Activated T-cell treated with anti-CD3 and anti-CD28 coated beads for 24 hours (primary cell): Measurements from ENCODE around the gene AXIN2.
A peak's percentile ranks its signal among the peaks of the same experiment; 100 is the strongest.

Experiments used
- DNase-seq: peaks from one replicate; pipeline ENCODE4 v3.0.0-alpha.2; 2020; ENCODE audit warnings: low read depth

AXIN2 gene

DNA sequence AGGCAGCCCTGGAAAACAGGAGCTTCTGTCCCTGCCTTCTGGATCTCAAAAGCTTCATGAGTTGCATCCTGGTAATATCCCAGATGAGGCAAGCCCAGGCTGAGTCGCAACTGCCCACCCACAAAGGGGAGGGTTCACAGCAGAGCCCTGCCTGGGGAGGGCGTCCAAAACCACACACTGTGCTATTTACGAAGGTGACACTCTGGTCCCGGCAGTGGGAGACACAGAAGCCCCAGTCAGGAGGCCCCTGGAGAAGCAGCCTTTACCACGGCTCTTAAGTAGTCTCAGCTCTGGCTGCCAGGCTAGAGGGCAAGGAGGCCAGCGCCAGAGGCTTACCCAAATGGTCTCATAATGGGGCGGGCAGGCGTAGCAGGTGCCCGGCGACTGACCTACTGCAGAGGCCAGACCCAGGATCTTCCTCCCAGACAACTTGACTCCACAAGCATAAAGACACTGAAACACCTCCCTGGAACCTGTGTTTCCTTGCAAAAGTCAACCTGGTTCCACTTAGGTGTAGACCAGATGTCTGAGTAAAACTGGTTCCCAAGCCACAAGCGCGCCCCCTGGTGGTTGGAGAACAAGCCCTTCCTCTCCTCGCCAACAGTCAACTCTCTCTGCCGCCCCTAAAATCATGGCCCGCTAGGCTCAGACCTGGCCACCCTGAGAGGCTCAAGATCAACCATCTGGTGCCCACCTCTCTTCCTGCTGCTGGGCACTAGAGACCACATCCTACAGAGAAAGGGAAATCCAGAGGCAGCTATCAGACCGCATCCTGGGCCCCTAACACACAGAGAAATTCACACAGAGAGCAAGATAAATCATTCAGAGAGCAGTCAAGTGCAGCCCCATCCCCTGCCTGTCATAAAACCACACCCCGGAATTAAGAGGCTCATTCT, 5.2 kb downstream of the AXIN2 start:
- peak; percentile 82 for DNase-seq

DNA sequence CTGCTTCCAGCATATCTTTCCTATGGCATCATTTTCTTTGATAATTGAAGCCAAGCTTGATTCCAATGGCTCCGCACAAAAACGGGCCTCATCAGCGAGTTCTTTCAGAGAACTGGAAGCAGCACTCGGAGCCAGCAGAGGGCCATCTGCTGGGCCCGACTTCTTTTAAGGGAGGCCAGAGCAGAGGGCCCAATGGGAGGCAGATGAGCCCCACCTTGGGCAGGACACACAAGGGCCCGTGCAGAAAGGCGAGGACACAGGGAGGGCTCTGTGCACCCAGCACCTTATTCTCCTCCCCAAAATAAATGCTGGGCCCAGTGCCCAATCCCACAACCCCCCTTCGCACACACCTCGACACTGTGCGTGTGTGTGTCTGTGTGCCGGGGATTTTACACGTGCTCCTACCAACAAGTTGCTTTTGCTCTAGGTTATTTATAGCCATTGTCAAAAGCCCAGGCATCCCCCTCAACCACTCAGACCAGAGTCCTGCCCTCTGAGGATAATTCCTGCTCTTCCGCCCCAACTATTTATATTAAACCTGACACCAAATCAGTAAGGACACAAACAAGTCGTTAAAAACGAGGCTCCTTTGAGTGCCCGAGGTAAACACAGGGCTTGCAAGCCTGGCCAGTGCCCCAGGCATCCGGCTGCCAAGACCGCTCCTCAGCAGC, 6.8 kb downstream of the AXIN2 start:
- DNase-seq: no peak

DNA sequence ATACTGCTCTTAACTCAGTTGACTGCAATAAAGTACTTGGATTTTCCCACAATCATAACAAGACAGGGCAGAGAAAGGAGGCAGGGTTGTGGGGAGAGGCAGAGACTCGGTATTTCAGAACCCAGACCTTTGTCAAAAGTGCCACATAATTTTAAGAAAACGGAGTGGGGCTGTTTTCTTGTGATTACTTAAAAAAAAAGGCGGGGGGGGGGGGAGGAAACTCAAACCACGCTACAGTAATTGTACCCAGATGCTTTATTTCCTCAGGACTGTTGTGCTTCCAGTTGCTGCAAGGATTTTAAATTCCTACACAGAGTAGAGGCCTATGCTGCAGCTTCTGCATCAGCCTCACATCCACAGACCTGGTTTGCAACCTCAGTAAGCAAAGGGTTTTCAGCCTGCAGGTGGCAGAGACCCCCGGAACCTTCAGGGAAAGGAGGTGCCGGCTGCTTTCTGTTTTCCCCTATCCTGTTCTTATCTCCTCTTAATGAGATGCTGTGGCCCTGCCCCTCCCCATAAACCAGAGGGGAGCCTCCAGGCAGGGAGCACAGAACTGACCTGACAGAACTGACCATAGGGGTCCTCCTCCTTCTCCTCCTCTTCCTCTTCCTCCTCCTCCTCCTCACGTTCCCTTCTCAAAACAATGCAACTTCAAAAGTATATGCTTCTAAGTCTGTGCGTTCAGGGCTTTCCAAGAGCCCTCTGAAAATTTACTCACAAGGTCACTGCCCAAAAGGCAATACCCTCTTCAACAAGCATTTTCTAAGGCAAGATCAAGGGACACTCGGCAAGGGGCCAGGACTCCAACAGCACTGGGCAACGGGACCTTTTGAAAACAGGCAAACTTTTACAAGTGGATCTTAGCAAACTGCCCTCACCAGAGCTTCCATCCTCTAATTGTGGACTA, 7.5 kb downstream of the AXIN2 start:
- no peak for DNase-seq

DNA sequence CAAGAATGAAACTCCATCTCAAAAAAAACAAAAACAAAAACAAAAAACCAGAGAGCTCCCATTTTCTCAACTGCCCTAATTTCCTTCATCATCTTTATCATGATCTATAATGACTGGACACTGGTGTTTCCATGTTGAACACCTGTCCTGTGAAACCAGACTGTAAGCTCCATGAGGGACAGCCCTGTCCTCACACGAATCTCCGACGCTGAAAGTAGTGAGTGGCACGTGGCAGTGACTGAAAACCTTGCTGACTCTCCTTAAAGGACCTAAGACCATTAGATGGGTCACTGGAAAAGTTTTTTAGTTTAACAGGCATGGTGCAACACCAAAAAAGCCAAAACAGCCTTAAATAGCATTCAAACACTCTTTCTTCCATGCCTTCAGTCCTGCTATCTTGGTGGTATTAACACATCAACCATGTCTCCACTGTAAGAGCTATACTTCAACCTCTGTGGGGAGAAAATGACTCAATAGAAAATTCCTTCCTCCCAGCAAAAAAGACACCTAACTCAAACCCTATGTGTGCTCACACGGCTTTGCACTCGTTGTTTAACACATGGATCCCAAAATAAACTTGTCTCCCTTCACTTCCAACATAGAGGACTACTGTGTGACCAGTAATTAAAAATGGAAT, 8.3 kb downstream of the AXIN2 start:
- no peak for DNase-seq

DNA sequence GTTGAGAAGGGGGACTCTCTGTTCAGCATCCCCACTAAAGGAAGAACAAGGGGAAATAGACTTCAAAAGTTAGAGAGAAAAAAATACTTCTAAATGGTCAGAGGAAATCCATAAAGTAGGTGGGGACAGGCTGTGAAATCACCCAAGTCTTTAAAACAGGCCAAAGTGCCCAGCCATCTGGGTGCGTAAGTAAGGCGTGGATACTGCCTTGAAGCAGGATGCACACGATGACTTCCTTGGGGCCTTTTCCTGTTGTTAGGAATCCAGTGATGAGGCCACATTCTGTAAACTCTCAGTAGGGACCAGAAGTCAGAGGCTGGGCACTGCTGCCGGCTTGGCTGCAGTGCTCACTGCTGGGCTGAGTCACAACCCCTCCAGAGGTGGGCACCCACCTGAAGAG, 9.2 kb downstream of the AXIN2 start:
- no peak for DNase-seq

DNA sequence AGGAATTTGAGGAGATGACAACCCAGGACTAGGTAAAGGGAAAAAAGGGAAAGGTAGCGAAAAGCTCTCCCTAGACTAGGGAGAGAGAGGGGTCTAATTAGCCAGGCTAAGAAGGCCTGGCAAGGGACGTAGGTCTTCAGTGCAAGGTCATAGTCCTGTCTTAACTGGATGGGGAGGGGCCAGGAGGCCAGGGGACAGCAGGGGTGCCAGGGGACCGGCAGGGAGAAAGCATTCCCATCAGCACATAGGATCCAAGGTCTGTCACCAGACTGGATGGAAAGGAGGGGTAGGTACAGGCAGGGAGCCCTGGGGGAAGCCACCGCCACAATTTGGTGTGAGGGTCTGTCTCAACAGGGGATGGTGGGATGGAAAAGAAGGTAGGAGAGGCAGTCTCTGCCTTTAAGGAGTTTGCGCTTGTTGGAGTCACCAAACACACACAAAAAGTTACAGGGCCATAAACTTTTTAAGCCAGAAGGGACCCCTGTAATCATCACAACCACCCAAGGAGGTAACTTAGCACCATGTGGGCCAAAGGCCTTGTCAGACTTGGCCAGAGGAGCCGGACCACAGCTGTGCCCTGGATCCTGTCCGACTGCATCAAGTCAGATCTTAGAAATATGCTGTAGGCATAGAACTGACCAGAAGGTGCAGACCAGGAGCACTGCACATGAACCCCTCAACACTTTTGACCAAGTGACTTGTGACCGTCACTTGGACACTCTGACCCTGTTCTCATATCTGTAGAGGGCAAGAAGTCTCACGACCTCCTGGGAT, 10.0 kb downstream of the AXIN2 start:
- no peak for DNase-seq

DNA sequence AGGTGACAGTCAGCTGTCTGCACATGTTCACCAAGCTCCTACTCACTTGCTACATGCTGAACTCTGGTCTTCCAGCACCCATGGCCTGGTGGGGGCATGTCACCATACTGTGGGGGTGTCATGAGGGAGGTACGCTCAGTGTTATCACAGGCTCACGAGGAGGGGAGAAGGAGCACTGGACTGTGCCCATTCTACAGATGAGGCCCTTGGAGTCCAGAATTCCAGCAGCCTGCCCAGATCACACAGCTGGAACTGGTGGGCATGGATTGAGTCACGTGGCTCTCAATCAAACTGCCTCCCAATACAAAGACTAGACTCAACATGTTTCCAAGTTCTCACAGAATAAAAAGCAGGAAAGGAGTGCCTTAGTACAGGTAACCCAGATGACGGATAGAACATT, 10.7 kb downstream of the AXIN2 start:
- no peak for DNase-seq

DNA sequence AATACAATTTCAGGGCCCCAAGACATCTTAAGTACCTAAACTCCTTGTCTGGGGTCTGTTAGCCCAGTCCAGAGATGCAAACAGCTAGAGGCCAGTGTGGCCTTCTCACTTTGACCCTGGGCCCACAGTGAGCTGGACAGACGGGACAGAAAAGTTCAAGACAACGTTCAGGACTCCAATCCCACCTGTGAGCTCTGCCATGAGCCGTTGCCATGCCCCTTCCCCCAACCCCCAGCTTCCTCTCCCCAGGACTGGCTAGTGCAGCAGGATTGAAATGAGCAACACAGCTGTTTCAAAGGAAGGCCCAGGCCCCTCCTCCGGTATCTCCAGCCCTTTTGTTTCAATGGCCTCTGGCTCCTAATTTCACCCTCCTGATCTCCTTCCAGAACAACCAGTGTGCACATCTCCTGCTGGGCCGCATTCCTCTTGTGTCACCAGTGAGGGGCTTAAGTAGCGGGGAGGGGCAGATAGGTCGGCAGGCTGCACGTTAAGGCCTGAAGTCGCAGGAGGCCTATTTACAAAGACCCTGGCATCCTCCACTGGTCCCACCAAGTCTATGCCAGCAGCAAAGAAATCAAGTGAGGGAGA, 11.3 kb downstream of the AXIN2 start:
- DNase-seq: no peak

DNA sequence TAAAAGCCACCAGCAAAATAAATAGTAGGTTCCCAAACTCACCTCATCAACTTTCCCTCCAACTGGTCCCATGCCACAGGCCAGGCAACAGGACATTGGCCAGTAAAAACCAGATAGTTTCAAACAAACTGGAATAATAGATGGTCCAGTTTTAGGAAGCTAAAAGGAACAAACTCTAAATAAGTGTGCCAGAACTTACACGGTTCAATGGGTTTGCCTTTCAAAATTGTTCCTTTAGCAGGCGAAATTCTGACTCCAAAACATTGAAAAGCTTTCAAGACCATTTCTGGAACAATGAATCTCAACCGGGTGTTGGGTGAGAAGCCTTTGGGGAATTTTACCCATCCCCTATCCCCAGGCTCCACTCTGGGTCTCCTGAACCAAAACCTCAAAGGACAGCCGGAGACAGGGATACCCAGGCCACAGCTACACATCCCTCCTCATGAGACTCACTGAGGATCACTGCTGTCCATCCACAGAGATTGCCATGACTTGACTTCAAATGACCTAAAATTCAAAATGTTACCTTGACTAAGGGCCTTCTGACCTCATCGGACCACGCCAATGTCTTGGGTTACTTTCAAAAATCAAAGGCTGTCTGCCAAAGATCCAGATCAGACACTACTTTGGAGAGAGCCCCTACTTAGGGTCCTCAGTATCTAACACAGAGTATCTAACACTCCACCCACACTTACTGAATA, 13.0 kb downstream of the AXIN2 start:
- DNase-seq: no peak

DNA sequence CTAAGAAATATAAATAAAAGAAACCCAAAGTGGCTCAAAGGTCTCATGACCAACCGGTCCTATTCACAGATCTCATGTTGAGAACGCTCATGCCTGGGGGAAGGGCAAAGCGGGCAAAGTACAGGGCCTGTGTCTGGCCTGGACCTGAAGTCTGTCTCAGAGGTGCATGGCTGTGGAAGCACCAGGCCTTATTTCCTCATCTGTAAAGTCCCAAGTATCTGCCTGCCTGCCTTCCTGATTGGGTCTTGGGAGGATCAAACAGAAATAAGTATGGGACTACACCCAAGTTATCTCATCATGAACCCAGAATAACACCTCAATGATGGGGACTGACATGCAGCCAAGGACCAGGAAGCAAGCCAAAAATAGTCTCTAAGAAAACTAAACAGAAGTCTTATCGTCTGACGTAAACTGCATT, 14.2 kb downstream of the AXIN2 start:
- DNase-seq: no peak

DNA sequence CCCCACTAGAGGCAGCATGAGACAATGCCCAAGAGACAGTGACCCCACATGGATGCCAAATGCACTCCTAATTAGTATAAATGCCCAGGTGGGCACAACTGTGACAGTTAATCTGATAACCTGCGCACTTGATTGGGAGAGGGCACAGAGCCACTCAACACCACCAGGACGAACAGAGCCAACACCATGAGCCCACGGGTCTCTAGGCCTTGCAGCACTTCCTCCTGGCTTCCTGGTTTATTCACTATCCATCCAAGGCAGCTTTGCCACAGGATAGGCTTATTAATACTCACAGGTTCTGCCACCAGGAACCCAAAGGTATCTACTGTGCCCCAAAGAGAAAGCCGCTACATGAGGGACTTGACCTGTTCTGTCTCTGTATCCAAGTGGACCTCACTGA, 14.9 kb downstream of the AXIN2 start:
- no peak for DNase-seq

DNA sequence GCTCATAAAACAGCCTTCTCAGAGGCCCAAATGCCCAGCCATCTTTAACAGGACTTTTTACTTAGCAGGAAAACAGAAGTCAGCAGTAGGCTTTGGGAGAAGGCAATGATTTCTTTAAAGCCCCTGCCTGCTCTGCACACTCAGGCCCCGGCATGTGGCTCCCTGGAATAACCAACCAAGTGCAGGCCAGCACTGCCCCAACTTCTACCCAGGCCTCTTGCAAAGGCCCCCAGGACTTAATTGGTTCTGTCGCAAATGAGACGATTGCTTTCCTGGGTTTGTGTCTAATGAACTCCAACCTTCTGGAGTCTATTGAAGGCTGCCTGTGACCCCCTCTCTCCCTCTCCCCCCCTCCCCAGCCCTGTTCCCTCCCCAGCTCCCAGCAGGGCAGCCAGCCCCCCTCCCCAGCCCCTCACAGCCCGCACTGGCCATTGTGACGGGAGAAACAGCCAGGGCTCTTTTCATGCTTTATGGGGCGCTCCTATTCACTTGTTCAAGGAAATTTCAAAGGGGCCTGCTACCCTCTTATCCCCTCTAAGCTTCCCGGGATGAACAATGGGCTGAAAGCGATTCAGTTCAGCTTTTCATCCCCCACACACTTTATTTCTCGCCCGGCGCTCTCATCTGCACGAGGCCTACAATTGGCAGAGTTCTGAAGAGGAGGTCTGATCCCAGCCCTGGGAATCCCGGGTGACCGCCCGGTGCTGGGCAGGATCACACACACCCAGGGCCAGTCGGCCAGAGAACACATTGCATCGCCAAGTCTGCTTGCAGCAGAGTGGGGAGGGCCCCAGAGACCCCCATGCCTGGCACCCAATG, 15.5 kb downstream of the AXIN2 start:
- no peak for DNase-seq

DNA sequence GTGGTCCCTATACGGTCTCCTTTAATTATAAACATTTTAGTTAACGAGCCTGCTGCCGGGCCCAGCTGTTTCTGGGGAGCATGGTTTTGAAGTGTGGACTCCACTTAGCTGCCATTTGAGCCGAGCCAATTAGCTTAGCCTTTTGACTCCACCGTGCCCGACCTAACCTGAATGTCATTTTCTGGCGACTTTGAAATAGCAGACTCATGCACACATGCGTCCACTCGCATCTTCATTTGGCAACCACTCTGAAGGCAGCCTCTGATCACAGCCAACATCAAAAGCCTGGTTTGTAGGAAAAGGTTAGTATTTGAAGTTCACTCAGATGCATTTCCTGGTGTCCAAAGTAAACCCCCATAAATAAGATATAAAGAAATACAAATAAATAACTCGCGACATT, 16.8 kb downstream of the AXIN2 start:
- DNase-seq: no peak

DNA sequence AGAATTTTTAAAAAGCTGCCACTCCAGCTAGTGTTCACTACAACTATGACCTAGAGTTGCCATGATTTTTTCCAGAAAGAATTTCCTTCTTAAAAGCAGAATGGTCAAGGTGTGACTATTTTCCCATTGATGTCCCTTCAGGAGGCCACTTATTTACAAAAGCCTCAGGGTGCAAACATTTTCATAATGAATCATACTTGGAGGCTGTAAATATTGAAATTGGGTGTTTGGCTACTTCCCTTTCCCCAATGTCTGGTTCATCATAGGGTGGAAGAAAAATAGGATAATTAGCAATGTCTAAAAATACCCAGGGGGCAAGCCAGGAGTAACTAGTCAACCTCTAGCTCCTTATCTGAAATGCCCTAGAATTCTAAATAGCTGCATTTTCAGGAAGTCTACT, 18.8 kb downstream of the AXIN2 start:
- no peak for DNase-seq

DNA sequence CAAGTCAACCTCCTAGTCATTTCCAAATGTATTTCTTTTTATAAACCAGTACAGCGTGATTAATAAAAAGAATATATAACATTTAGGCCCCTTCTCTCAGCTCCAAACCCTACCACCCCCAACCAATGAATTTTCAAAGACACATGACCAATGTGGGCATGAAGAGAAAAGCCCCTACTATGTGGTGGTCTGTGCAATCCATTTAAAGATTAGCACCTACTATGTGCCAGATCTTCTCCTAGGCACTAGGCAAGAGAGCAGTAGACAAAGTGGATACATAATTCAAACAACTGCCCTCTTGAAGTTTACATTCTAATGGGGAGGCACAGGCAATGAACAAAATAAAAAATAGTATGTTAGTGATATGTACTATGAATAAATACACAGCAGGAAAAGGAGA, 19.4 kb downstream of the AXIN2 start:
- DNase-seq: no peak

DNA sequence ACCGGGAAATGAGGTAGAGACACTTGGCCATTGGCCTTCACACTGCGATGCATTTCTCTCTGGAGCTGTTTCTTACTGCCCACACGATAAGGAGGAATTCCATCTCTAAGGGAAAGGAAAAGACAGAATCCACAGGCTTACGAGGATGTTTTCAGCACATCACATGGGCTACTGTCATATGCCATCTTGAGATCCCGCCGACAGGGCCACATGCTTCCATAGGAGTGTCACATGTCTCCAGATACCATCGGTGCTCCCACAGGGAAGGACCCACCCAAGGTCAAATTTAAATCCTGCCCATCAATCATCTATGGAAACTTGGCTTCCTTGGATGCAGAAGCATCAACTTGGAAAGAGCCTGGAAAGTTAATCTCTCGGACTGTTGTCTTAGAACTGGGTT, 20.0 kb downstream of the AXIN2 start:
- DNase-seq: no peak

DNA sequence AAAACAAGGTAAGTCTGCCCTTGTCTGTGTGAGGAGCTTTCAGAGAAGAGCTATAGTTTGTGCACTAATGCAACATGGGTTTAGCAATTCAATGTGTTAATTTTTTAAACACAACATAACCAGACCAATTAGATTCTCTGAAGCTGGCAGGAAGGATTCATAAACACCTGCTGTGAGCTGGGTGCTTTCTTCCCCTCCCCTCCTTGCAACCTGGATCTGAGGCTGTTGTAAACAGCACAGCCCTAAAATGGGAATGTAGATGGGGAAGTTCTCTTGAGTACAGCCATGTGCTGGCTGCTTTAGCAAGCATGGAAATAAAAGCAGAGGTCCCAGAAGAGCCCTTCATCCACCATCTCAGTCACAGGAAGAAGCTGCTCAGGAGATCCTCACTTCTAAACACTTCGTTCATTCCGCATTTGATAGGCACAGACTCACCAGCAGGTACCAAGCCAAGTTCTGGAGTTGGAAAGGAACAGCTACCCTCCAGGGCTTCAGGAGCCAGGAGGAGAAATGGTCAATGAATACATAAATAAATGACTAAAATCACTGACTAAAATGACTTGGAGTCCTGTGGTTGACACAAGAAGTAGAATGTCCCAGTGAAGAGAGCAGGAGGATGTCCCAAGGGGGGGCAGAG, 21.7 kb downstream of the AXIN2 start:
- DNase-seq: no peak

DNA sequence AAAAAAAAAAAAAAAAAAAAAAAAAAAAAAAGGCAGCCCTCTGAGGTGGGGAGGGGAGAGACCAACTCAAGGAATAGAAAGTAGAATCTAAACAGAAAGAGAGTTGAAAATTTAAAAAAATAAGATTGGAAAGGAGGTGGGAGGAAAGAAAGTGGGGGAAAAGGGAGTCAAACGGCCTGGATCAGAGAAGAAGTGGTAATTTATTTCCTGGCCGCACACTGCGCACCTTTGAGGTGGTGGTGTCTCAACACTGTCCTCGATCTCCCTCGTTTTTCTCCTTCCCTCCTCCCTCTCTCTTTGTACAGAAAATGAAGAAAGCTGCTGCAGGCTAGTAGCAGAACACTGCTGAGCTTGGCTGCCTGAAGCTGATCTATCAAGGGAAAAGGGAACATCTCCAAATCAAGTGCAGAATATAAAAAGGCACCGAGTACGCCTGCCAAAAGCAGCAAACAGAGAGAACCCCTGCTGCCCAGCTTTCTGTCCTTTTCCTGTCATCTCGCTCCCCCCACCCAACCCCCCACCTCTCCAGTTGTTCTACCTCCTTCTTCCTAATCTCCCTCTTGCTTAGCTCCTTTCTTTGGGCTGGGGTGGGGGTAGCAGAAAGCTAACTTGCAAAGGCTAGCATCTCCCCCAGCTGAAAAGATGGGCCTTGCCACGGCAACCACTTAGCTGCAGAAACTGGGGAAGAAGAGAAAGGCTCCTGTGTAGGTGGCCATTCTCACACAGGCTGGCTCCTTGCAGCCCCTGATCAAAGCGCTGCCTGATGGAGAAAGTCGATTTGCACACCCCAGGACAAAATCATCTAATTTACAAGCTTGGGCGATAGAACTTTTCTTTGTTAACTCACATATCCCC, 22.5 kb downstream of the AXIN2 start:
- DNase-seq: no peak
